ENCODE measurements around the gene ERC1.

GRCh38 chr12:1507308-1507707 is 516.3 kb downstream of the ERC1 start:
- TF ChIP-seq CTCF (IDR thresholded peaks at IDR 0.05; ENCODE audit: extremely low read depth in 1 of 2, insufficient read depth in 1 of 2, low read depth in 1 of 2, low read length in 2 of 2): no peak
- TF ChIP-seq POLR2AphosphoS5 (IDR thresholded peaks at IDR 0.05; ENCODE audit: insufficient read depth, low read depth, low read length): no peak
- no peak for TF ChIP-seq POLR2A (IDR thresholded peaks at IDR 0.05; ENCODE audit: low read depth, low read length)
- TF ChIP-seq MYC (IDR thresholded peaks at IDR 0.05; ENCODE audit: low read depth, low read length): no peak
- no peak for TF ChIP-seq FOS (IDR thresholded peaks at IDR 0.05; ENCODE audit: borderline replicate concordance, insufficient read depth, low read length)
- TF ChIP-seq EZH2 (IDR thresholded peaks at IDR 0.05; ENCODE audit: borderline replicate concordance, low read depth, low read length, severe bottlenecking): no peak
- no peak for TF ChIP-seq GATA2 (IDR thresholded peaks at IDR 0.05; ENCODE audit: insufficient read depth, insufficient read length, low read depth, low read length)
- no peak for TF ChIP-seq MAX (IDR thresholded peaks at IDR 0.05; ENCODE audit: insufficient read depth, insufficient read length)
